Natural killer cell treated with Interleukin-12 subunit alpha and Interleukin-12 subunit beta and Interleukin-15 and Interleukin-18, amount 100 ng/mL, for 72 hours (primary cell): ENCODE results near the gene PRKCA. TPM values are rescaled to one million over a fixed set of nuclear protein-coding genes. Genes with fewer than 3 reads are reported as not detected.
A peak's percentile ranks its signal among the peaks of the same experiment; 100 is the strongest.

Source experiments
- ATAC-seq, 2 donors: fragments of 150-1000 bp; cut with Tn5 transposase in 1 of 2; sonication (Bioruptor Pico), chemical (Tn5 transposase) in 1 of 2; 2 replicates each; pipeline ENCODE4 v1.10.0; 2021
- DNase-seq: peaks from one replicate; pipeline ENCODE4 v3.0.0; 2022; ENCODE audit warnings: low spot score
- H3K27ac Mint-ChIP-seq, 2 donors: 1 replicate in 1 of 2; 2 replicates in 1 of 2; pipeline ENCODE4 v1.8.0; 2022; ENCODE audit warnings: mixed read lengths in 2 of 2, mild to moderate bottlenecking in 1 of 2, moderate library complexity in 1 of 2
- H3K27me3 Mint-ChIP-seq, 2 donors: 1 replicate in 1 of 2; 2 replicates in 1 of 2; pipeline ENCODE4 v1.8.0; 2022; ENCODE audit warnings: mixed read lengths in 2 of 2
- H3K36me3 Mint-ChIP-seq: one replicate; pipeline ENCODE4 v1.8.0; 2022; ENCODE audit warnings: mixed read lengths
- H3K4me1 Mint-ChIP-seq, 2 donors: 1 replicate in 1 of 2; 2 replicates in 1 of 2; pipeline ENCODE4 v1.8.0; 2022; ENCODE audit warnings: low read depth in 2 of 2, mixed read lengths in 2 of 2, mild to moderate bottlenecking in 1 of 2
- H3K4me3 Mint-ChIP-seq: one replicate; pipeline ENCODE4 v1.8.0; 2022; ENCODE audit warnings: mixed read lengths
- H3K9me3 Mint-ChIP-seq: 2 replicates; pipeline ENCODE4 v1.8.0; 2022; ENCODE audit warnings: mixed read lengths
- total RNA-seq, 2 donors: library from RNA; stranded (reverse); gene quantifications; one replicate each; pipeline ENCODE4 v1.2.3, GENCODE V29; 2022

PRKCA gene
- total RNA-seq, 2 donors from 2014 or later: 31.1 to 41.1 TPM

DNA sequence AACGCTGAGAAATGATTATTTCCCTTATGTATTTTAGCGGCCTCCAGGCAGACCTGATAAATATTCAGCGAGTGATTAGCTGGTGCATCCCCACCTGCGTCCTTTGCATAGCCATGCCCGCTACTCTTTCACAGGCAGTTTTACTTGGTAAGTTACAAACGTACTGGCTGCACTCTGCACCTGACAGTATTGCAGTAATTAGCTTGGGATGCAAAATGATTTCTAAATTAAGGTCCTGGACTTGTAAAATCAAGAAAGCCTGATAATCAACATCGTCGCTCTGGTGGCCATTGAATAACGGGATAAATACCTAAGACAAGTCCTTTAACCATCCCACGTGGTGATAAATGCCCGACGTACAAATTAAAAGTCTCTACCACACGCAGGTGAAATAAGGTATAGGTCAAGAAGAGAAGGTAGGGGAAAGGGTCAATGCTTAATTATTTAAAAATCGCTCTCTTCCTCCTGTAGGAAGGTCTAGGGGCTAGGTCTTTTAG, 998 bp upstream of the PRKCA start:
- Mint-ChIP-seq H3K27ac (peak overlapping the region; percentile 72 to 88), H3K4me1 (peaks cover 22 to 32% of the 10 kb centered on the region in 2 donors), H3K9me3 (no peaks in the 10 kb centered on the region), H3K4me3 (peak overlapping the region; percentile 95), H3K36me3 (peaks cover 3% of the 10 kb centered on the region), H3K27me3 (peaks cover 0 to 11% of the 10 kb centered on the region in 2 donors)
- DNase-seq: no peak
- ATAC-seq: no peak

DNA sequence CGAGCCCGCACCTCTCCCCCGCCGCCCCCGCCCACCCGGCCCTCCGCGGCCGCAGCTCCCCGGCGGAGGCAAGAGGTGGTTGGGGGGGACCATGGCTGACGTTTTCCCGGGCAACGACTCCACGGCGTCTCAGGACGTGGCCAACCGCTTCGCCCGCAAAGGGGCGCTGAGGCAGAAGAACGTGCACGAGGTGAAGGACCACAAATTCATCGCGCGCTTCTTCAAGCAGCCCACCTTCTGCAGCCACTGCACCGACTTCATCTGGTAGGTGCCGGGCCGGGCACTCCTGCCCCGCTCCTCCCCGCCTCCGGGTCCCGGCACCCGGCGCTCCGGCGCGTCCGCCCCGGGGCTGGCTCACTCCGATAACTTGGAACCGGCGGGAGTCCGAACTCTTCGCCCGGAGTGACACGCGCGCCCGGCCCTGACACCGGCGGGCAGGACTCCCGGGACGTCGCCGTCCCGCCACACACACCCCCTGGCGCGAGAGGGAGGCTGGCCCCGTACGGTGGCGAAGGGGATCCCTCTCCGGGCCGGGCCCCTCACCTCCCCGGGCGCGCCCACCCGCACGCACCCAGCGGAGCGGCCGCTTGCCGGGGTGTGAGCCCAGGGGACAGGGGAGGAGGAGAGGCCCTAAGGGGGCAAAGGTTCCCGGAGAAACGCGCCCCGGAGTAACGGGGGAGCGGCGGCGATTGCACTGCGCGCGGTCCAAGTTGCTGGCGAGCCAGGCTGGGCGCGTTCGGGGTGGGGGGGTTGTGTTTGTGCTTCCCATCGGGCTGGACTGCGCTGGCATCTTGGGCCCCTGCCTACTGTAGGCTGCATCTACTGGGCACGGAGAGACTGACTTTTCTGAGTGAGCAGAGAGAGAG, 581 bp downstream of the PRKCA start:
- DNase-seq (peak; percentile 65), ATAC-seq (peak; percentile 52 to 56)
- peaks cover 9% of the 10 kb centered on the region for H3K36me3 Mint-ChIP-seq
- peak overlapping the region in 1 of 2 donors; percentile 77 for H3K27ac Mint-ChIP-seq
- H3K9me3 Mint-ChIP-seq: no peaks in the 10 kb centered on the region
- H3K4me3 Mint-ChIP-seq: peak overlapping the region; percentile 89
- peaks cover 0 to 11% of the 10 kb centered on the region in 2 donors for H3K27me3 Mint-ChIP-seq
- H3K4me1 Mint-ChIP-seq: peaks cover 22 to 40% of the 10 kb centered on the region in 2 donors

DNA sequence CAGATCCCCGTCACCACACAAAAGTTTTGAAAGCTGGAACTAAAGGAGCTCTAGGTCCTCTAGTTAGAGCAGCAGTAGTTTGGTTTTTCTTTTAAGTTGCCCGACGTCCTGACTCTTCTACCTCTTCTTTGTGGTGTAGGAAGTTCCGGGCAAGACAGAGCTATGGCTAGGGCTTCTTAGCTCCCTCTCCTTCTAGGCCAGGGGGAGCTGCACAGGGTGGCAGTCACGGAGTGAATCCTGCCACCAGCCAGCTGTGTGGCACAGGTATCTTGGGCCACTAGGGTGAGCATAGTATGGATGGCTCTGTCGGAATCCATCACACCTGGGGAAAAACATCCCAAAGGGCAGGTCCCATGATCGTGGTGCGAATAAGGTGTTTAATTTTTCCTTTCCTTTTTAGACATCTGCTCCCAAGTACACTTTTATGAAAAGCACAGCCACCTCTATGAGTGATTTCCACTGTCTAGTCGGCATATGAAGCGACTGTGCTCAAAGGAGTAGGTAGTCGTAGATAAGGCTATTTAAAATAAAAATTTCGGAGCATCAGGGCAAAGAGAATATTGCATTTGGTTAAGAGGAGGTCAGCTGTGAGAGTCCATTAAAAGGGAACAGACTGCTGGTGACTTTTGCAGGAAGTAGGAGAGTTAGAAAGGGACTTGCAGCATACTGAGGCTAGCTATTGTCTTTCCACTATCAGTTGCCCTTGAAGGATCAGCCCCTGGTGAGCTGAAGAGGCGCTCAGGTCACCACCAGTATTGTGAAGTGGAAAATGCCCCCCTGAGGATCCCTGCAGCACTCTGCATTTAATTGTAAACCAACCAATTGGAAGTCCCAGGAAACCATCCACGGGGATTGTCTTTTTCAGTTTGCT, 2.1 kb downstream of the PRKCA start:
- no peak for DNase-seq
- Mint-ChIP-seq H3K36me3 (peaks cover 9% of the 10 kb centered on the region), H3K27ac (peak overlapping the region in 1 of 2 donors; percentile 77), H3K4me3 (peak overlapping the region; percentile 89), H3K27me3 (peaks cover 0 to 11% of the 10 kb centered on the region in 2 donors), H3K4me1 (peaks cover 22 to 39% of the 10 kb centered on the region in 2 donors), H3K9me3 (no peaks in the 10 kb centered on the region)
- no peak for ATAC-seq

DNA sequence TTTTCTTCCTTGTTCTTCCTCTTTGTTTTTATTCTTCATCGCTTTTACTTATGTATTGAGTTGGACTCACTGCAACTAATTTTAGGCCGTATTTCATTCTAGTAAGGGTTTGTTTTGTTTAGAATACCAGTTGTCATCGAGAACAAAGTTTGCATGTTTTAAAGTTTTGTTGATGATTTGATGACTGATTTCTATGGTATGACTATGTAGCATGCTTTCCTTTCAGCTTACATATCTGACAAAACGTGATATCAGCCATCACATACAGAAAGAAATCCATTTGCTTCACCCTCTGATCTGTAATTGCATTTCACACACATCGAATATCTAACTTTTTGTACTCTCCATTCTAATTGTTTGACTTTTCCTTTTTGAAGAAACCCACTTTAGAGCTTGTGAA, 4.0 kb downstream of the PRKCA start:
- peaks cover 9% of the 10 kb centered on the region for H3K36me3 Mint-ChIP-seq
- ATAC-seq: no peak
- DNase-seq: no peak
- peaks cover 15 to 34% of the 10 kb centered on the region in 2 donors for H3K4me1 Mint-ChIP-seq
- H3K9me3 Mint-ChIP-seq: no peaks in the 10 kb centered on the region
- peaks cover 0 to 3% of the 10 kb centered on the region in 2 donors for H3K27me3 Mint-ChIP-seq
- H3K4me3 Mint-ChIP-seq: peak overlapping the region; percentile 44
- peak overlapping the region in 1 of 2 donors; percentile 34 for H3K27ac Mint-ChIP-seq

DNA sequence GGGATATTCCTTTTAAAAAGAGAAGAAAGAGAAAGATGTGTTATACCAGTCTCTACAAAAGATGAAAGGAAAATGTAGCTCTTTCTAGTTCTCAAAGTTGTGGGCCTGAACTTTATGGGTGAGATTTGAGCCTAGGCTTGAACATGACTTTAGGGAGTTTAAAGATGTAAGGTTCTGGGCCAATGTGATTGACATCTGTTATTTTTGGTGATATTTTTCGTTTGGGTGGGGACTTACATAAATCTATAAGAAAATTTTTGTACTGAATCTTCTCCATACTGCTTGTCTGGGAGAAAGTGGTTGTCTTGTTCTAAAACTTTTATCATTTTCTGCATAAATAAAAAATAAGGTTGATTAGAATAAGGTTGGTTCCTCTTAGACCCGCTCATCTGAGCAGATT, 4.8 kb downstream of the PRKCA start:
- Mint-ChIP-seq H3K27ac (no peak overlapping the region), H3K9me3 (no peaks in the 10 kb centered on the region), H3K4me3 (no peak overlapping the region), H3K36me3 (peaks cover 9% of the 10 kb centered on the region), H3K27me3 (peaks cover 0 to under 1% of the 10 kb centered on the region in 2 donors), H3K4me1 (peaks cover 14 to 33% of the 10 kb centered on the region in 2 donors)
- DNase-seq: no peak
- ATAC-seq: no peak

DNA sequence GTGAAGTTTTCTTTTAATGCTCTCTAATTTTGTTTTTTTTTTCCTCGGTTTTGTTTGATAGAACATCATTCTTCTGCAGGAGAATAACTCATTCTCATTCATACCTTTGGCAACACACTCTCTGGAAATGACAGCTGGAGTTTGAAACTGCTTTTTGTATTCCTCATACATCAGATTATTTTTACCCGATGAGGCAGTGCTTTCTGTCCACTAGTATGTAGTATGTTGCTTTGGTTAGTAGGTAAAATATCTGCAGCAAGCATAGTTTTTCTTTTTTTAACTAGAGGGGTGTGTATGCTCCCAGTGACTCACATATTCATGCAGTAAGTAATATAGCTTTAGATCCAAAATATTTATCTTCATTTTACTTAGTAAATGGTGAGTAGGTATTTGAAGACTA, 6.4 kb downstream of the PRKCA start:
- H3K9me3 Mint-ChIP-seq: no peaks in the 10 kb centered on the region
- peaks cover 0 to 3% of the 10 kb centered on the region in 2 donors for H3K27me3 Mint-ChIP-seq
- peaks cover 9% of the 10 kb centered on the region for H3K36me3 Mint-ChIP-seq
- no peak for DNase-seq
- no peak overlapping the region for H3K4me3 Mint-ChIP-seq
- H3K4me1 Mint-ChIP-seq: peaks cover 13 to 40% of the 10 kb centered on the region in 2 donors
- H3K27ac Mint-ChIP-seq: no peak overlapping the region
- no peak for ATAC-seq

DNA sequence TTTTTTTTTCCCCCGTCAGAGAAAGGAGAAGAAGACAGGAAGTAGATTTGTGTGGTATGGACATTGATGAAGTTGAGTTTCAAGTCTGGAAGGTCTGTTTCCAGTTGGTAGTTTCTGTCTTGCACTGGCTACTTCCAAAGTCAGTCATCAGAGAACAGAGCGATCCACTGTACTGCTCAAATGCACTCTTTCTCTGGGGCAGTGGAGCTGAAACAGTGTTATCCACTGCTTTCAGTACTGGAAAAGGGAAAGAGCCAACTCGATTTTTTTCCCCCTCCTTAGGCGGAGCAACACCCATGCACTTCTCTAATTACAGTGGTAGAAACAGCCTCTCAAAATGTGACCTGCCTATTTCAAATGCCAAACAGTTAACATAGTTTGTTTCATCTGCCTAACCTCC, 7.4 kb downstream of the PRKCA start:
- no peak for ATAC-seq
- Mint-ChIP-seq H3K27ac (peak overlapping the region in 1 of 2 donors; percentile 66), H3K4me3 (no peak overlapping the region), H3K27me3 (peaks cover 0 to 3% of the 10 kb centered on the region in 2 donors), H3K4me1 (peaks cover 5 to 31% of the 10 kb centered on the region in 2 donors), H3K9me3 (no peaks in the 10 kb centered on the region), H3K36me3 (peaks cover 9% of the 10 kb centered on the region)
- DNase-seq: no peak

DNA sequence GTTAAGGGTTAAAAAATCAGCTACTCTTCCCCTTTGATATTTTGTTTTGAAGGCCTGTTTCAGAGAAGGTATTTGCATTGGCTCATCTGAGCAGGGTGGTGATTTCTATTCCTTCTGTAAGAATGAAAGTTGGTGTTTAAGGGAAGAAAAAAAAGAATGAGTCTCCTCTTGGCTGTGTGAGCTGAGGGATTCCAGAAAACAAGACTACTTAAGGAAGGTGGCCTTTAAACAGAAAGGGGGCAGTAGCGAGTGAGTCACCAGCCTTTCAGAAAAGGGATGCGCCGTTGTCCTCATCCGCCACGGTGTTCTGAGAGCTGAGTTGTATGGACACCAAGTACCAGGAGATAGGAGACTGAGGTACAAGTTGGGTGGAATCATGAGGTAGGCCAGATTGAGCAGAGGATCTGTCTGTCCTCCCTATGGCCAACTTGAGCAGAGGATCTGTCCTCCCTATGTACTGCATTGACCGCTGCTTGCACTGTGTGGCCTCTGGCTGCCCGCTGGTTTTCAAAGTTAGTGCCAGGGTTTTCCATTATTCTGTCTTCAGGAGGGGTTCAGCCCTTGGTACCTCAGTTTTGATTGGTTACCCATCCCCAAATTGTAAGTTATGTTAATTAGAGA, 8.2 kb downstream of the PRKCA start:
- H3K4me1 Mint-ChIP-seq: peaks cover 5 to 26% of the 10 kb centered on the region in 2 donors
- ATAC-seq: no peak
- H3K4me3 Mint-ChIP-seq: no peak overlapping the region

DNA sequence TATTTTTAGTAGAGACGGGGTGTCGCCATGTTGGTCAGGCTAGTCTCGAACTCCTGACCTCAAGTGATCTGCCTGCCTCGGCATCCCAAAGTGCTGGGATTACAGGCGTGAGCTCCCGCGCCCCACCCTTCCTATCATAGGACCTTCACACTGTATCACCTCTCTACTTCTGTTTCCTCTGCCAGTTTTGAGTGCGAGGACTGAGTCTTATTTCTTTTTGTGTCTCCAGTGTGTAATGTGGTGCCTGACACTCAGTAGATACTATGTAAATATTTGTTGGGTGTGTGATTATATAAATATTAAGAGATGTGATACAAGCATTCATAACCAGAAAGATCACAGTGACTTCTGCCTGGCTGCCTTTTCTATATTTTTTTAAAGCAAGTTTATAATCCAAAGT, 10.5 kb downstream of the PRKCA start:
- Mint-ChIP-seq H3K4me3 (no peak overlapping the region), H3K9me3 (no peaks in the 10 kb centered on the region), H3K27me3 (peaks cover 0 to 3% of the 10 kb centered on the region in 2 donors), H3K36me3 (no peaks in the 10 kb centered on the region), H3K4me1 (peaks cover 10 to 15% of the 10 kb centered on the region in 2 donors), H3K27ac (peak overlapping the region in 1 of 2 donors; percentile 15)
- ATAC-seq: no peak
- DNase-seq: no peak

More for the DNA sequence above, 8.2 kb downstream of the PRKCA start:
- Mint-ChIP-seq H3K9me3 (no peaks in the 10 kb centered on the region), H3K27ac (peak overlapping the region in 1 of 2 donors; percentile 66), H3K36me3 (peaks cover 9% of the 10 kb centered on the region), H3K27me3 (peaks cover 0 to 3% of the 10 kb centered on the region in 2 donors)
- no peak for DNase-seq

DNA sequence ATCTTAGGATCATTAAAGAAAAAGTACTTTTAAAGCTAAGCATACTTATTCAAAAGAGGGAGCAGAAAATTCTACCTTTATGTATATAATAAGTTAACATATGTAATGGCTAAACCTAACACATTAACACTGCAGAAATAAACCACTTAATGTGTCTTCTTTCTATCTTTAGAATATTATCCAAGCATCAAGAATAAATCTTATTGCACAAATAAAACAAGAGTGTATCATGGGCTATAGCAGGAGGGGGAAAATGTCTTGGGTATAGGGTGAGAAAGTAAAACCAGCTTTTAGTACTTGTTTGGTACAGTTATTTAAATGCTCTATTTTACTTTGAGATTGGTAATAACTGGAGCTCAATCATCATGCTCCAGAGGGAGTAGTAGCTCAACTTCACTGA, 10.9 kb downstream of the PRKCA start:
- Mint-ChIP-seq H3K4me1 (peaks cover 10 to 15% of the 10 kb centered on the region in 2 donors), H3K27me3 (peaks cover 0 to 3% of the 10 kb centered on the region in 2 donors), H3K36me3 (no peaks in the 10 kb centered on the region), H3K27ac (peak overlapping the region in 1 of 2 donors; percentile 15), H3K4me3 (no peak overlapping the region), H3K9me3 (no peaks in the 10 kb centered on the region)
- no peak for DNase-seq
- no peak for ATAC-seq

DNA sequence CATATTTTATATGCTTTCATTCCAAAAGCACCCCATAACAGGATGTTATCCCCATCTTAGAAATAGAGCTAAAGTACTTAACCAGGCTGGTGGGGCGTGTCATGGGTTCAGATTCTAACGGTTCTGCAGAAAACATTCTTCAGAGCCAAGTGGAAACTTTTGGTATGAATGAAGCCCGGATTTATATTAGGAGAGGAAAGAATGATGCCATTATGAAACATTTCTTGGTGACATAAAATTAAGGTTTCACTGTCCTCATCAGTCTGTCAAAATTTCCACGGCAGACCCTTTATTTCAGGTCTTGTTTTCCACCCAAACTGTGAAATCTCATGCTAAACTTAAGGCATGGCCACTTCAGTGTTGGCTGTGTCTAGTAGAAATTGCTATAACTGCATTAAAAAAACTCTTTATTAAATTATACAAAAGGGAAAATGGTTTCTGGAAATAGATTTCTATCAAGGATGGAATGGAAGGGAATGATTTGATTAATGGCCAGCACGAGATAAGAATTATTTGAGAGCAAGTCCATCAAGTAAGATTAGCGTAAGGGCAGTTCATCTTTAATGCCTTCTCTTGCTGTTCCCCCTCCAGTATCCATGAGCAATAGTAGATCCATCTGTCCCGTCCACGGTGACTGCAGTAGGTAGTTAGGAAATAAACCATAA, 11.7 kb downstream of the PRKCA start:
- H3K9me3 Mint-ChIP-seq: no peaks in the 10 kb centered on the region
- DNase-seq: no peak
- no peaks in the 10 kb centered on the region for H3K36me3 Mint-ChIP-seq
- peaks cover 10 to 15% of the 10 kb centered on the region in 2 donors for H3K4me1 Mint-ChIP-seq
- peaks cover 0 to 3% of the 10 kb centered on the region in 2 donors for H3K27me3 Mint-ChIP-seq
- H3K27ac Mint-ChIP-seq: no peak overlapping the region
- no peak for ATAC-seq
- no peak overlapping the region for H3K4me3 Mint-ChIP-seq

DNA sequence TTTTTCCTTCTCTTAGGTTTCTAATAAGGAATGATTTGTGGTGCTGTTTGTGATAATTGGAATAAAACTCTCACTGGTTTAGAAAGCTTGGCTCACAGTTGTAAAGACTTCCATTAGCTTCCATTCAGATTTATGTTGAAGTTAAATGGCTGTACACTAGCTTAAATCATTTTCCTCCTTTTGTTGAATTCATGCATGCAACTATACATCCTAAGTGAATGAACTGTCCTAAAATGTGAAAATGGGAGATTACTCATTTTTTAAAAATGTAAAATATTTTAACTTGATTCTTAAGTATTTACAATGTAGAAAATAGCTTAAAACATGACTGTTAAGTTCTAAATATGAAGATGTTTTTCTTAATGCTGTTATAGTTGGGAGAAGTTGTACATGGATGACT, 15.2 kb downstream of the PRKCA start:
- no peak overlapping the region for H3K27ac Mint-ChIP-seq

DNA sequence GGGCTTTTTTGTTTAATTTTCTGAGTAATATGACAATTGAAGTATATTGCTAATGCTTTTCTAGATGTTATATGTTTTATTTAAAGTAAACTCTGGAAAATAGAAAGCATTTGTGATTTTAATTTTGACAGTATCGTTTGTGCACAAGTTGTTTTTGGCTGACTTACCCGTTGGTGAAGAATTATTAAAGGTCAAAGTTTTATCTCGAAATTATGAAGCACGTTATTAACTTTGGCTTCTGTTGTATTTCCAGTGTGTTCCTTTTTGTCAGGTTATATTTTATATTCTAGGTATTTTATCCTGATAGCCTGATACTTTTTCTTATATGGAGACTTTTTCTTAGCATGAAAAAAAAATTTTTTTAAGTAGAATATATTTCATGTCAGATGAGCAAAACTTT, 16.8 kb downstream of the PRKCA start:
- Mint-ChIP-seq H3K27me3 (no peaks in the 10 kb centered on the region), H3K4me3 (no peak overlapping the region), H3K9me3 (no peaks in the 10 kb centered on the region), H3K4me1 (peaks cover 0 to 5% of the 10 kb centered on the region in 2 donors), H3K36me3 (peaks cover 16% of the 10 kb centered on the region), H3K27ac (no peak overlapping the region)
- ATAC-seq: no peak
- DNase-seq: no peak

More for the DNA sequence above, 15.2 kb downstream of the PRKCA start:
- DNase-seq: no peak
- H3K4me3 Mint-ChIP-seq: no peak overlapping the region
- no peaks in the 10 kb centered on the region for H3K9me3 Mint-ChIP-seq
- H3K27me3 Mint-ChIP-seq: no peaks in the 10 kb centered on the region
- H3K4me1 Mint-ChIP-seq: peaks cover 5 to 8% of the 10 kb centered on the region in 2 donors
- peaks cover 11% of the 10 kb centered on the region for H3K36me3 Mint-ChIP-seq
- ATAC-seq: no peak
